ENCODE data around the gene MID1. TPM values are rescaled to one million over a fixed set of nuclear protein-coding genes. Genes with fewer than 3 reads are reported as not detected.

Gene MID1
- total RNA-seq, 4 donors from 2014 or later: 17.0 to 23.4 (median 19.0) TPM

DNA sequence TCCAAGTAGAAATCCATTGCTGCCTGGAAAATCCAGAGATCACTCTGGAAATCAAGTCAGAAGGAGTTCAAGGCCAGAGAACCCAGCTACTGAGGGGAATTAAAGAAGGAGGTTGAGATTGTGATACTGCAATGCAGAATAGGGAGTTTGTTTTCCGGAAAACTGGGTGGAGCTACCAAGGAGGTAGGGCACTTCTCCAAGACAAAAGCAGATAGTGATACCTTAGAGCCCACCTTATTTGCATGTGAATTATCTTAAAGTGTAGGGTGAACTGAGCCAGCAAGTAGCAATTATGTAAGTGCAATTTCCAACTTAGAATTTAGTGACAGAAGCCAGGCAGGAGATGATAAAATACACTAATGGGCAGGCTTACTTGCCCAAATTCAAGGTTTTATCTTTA is 178.9 kb downstream of the MID1 start:
- WGBS, 2 donors (ENCODE audit: low coverage in 1 of 2): 33 to 80% methylated on average over 1 of the region's 1 CpG
- H3K36me3 ChIP-seq: no peaks in the 10 kb centered on the region
- H3K4me3 ChIP-seq: no peak overlapping the region
- no peaks in the 10 kb centered on the region for H3K9me3 ChIP-seq
- TF ChIP-seq POLR2A (IDR thresholded peaks at IDR 0.05) (no peak), EP300 (IDR thresholded peaks at IDR 0.05) (no peak), POLR2AphosphoS5 (IDR thresholded peaks at IDR 0.05) (no peak)
- TF ChIP-seq, protein P1, sequence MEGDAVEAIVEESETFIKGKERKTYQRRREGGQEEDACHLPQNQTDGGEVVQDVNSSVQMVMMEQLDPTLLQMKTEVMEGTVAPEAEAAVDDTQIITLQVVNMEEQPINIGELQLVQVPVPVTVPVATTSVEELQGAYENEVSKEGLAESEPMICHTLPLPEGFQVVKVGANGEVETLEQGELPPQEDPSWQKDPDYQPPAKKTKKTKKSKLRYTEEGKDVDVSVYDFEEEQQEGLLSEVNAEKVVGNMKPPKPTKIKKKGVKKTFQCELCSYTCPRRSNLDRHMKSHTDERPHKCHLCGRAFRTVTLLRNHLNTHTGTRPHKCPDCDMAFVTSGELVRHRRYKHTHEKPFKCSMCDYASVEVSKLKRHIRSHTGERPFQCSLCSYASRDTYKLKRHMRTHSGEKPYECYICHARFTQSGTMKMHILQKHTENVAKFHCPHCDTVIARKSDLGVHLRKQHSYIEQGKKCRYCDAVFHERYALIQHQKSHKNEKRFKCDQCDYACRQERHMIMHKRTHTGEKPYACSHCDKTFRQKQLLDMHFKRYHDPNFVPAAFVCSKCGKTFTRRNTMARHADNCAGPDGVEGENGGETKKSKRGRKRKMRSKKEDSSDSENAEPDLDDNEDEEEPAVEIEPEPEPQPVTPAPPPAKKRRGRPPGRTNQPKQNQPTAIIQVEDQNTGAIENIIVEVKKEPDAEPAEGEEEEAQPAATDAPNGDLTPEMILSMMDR (IDR thresholded peaks at IDR 0.05): no peak
- no peak overlapping the region for H3K27ac ChIP-seq
- no peaks in the 10 kb centered on the region for H3K4me1 ChIP-seq
- no peak for ATAC-seq
- H3K27me3 ChIP-seq: no peaks in the 10 kb centered on the region

DNA sequence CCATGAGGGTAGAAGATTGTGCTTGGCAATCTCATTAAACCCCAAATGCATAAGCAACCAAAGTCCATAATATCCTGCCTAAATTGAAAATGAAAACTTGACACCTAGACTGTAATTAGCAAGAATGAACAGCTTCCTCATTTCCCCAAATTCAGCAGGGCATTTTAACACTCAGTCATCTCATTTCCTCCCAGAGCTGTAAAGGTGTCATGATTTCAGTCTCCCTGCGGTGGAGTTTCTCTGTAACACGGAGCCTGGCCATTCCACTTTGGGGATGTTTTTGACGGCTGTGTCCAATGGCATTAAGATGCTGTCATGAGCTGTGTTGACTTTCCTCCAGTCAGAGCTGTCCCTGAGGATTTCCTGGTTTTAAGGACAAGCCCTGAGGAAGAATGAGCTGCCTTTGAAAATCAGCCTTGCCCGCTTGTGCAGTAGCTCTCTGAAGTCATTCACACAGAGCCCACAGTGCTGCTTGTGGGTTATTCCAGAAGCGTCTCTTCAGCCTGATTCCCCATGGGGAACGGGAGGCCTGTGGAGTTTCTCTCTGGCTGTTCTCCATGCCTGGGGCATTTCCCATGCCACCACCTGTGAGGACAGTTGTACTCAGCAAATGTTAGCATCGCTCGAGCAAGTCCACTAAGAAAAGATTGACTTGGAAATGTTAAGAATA is 187.0 kb downstream of the MID1 start:
- no peaks in the 10 kb centered on the region for H3K4me1 ChIP-seq
- no peaks in the 10 kb centered on the region for H3K27me3 ChIP-seq
- no peaks in the 10 kb centered on the region for H3K9me3 ChIP-seq
- TF ChIP-seq POLR2A (IDR thresholded peaks at IDR 0.05) (no peak), POLR2AphosphoS5 (IDR thresholded peaks at IDR 0.05) (no peak)
- WGBS, 2 donors (ENCODE audit: low coverage in 1 of 2): 88% methylated on average over 3 of the region's 8 CpGs; no CpG with 5 or more reads in 1 of the 2 donors
- no peak overlapping the region for H3K4me3 ChIP-seq
- no peak for ATAC-seq
- no peaks in the 10 kb centered on the region for H3K36me3 ChIP-seq
- no peak overlapping the region for H3K27ac ChIP-seq

- H3K27ac ChIP-seq: no peak overlapping the region
- 63 to 80% methylated on average over 2 of the region's 5 CpGs for WGBS, 2 donors (ENCODE audit: low coverage in 1 of 2)
- no peak for ATAC-seq
- H3K4me1 ChIP-seq: no peaks in the 10 kb centered on the region
- no peaks in the 10 kb centered on the region for H3K9me3 ChIP-seq
- no peaks in the 10 kb centered on the region for H3K27me3 ChIP-seq
- TF ChIP-seq POLR2A (IDR thresholded peaks at IDR 0.05) (no peak), EP300 (IDR thresholded peaks at IDR 0.05) (no peak), POLR2AphosphoS5 (IDR thresholded peaks at IDR 0.05) (no peak)
- TF ChIP-seq, protein P1 (IDR thresholded peaks at IDR 0.05): no peak
- H3K36me3 ChIP-seq: no peaks in the 10 kb centered on the region
- no peak overlapping the region for H3K4me3 ChIP-seq
Observed at GRCh38 chrX:10429908-10430307, 190.5 kb downstream of the MID1 start.

GRCh38 chrX:10427249-10427648 is 193.1 kb downstream of the MID1 start:
- ATAC-seq: no peak
- TF ChIP-seq POLR2AphosphoS5 (IDR thresholded peaks at IDR 0.05) (no peak), POLR2A (IDR thresholded peaks at IDR 0.05) (no peak), EP300 (IDR thresholded peaks at IDR 0.05) (no peak)
- Histone ChIP-seq H3K27ac (no peak overlapping the region), H3K4me3 (no peak overlapping the region), H3K36me3 (no peaks in the 10 kb centered on the region), H3K9me3 (no peaks in the 10 kb centered on the region), H3K27me3 (no peaks in the 10 kb centered on the region), H3K4me1 (no peaks in the 10 kb centered on the region)

DNA sequence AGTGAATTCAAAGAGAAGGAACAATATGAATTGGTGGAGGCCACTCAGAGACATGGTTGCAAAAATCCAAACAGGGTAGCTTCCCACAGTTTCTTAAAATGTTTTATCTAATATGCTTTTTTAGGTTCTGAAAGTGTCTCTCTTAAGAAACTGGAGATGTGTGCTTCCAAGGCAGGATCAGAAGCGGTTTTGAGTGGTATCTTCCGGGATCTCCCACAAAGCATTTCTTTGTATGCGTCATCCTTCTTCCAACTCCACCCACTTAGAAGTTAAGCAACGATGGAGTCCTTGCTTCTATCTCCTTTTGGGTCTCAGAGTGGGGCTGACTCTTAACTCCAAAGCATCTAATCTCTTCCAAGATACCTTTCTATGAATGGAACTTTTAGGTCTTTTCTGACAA is 196.7 kb downstream of the MID1 start:
- no peak for TF ChIP-seq POLR2A (IDR thresholded peaks at IDR 0.05)
- ATAC-seq: no peak

GRCh38 chrX:10420134-10420533 is 200.3 kb downstream of the MID1 start:
- 33 to 64% methylated on average over 1 to 5 of the region's 6 CpGs for WGBS, 2 donors (ENCODE audit: low coverage in 1 of 2)
- no peak for ATAC-seq
- no peaks in the 10 kb centered on the region for H3K36me3 ChIP-seq
- H3K4me1 ChIP-seq: no peaks in the 10 kb centered on the region
- H3K27ac ChIP-seq: no peak overlapping the region
- H3K4me3 ChIP-seq: no peak overlapping the region
- TF ChIP-seq, protein P1 (IDR thresholded peaks at IDR 0.05): no peak
- TF ChIP-seq POLR2A (IDR thresholded peaks at IDR 0.05) (no peak), EP300 (IDR thresholded peaks at IDR 0.05) (no peak), POLR2AphosphoS5 (IDR thresholded peaks at IDR 0.05) (no peak)
- H3K9me3 ChIP-seq: no peaks in the 10 kb centered on the region
- H3K27me3 ChIP-seq: no peaks in the 10 kb centered on the region

More for the DNA sequence above, 196.7 kb downstream of the MID1 start:
- WGBS, 2 donors (ENCODE audit: low coverage in 1 of 2): 75 to 82% methylated on average over 3 to 4 of the region's 4 CpGs
- Histone ChIP-seq H3K36me3 (no peaks in the 10 kb centered on the region), H3K9me3 (no peaks in the 10 kb centered on the region), H3K27me3 (no peaks in the 10 kb centered on the region), H3K27ac (no peak overlapping the region), H3K4me1 (no peaks in the 10 kb centered on the region), H3K4me3 (no peak overlapping the region)
